K562 (cell line): Measurements from ENCODE around the gene KRTAP5-6. TPM values are rescaled to one million over a fixed set of nuclear protein-coding genes. Genes with fewer than 3 reads are reported as not detected.

Experiments
- ATAC-seq: fragments of 200-7000 bp; cut with Tn5 transposase; 3 replicates; pipeline ENCODE4 v1.9.1; 2020; ENCODE audit warnings: moderate library complexity
- BruUV-seq: library from RNA; stranded (reverse); fragments of 400-500 nt; replicated peaks from 2 replicates; lab custom pipeline; 2021; lab: Mats Ljungman, UMichigan
- CTCF ChIA-PET: fragments of 300-600 bp; formaldehyde crosslinking; extraction: SDS; loops from one replicate; lab custom pipeline; 2021; ENCODE audit warnings: low intra/inter-chr PET ratio; lab: Yijun Ruan, JAX
- POLR2A ChIA-PET: fragments of 300-600, 350-650 bp; sonication (Branson Sonifier 250); formaldehyde crosslinking; extraction: SDS; loops from one replicate; lab custom pipeline; 2021; ENCODE audit warnings: antibody characterized with exemption, inconsistent platforms; lab: Yijun Ruan, JAX
- DNase-seq, 4 experiments: peaks; one replicate each; pipeline versions ENCODE4 v3.0.0 to v3.0.0-alpha.2; 2011 to 2018; ENCODE audit warnings: low spot score in 3 of 4, mixed read lengths in 3 of 4; ENCODE audit errors: extremely low read depth in 1 of 4
- FAIRE-seq: peaks from 2 replicates; lab custom pipeline; 2011; peaks lifted over from hg19 to GRCh38; lab: Jason Lieb, UNC
- H2AFZ ChIP-seq: 2 replicates; pipeline ENCODE4 v1.6.0; 2011; ENCODE audit warnings: low read depth, low read length, control low read depth, inconsistent platforms
- H3K27ac ChIP-seq: fragments of 200-600 bp; 3 replicates; pipeline ENCODE4 v1.8.0; 2011; ENCODE audit warnings: low read depth, mild to moderate bottlenecking, control low read depth, inconsistent platforms, low read length, moderate library complexity, mixed read lengths; ENCODE audit errors: extremely low read depth
- H3K27me3 ChIP-seq, 2 experiments: fragments of 300-600 bp in 1 of 2; 2 replicates in 1 of 2; 3 replicates in 1 of 2; pipeline versions ENCODE4 v1.6.0 to v1.8.0; 2011; ENCODE audit warnings: inconsistent platforms in 2 of 2, low read length in 2 of 2, mild to moderate bottlenecking in 1 of 2, mixed read lengths in 1 of 2, moderate library complexity in 1 of 2; ENCODE audit not compliant: control insufficient read depth in 2 of 2, insufficient read depth in 2 of 2
- H3K36me3 ChIP-seq: fragments of 300-600 bp; 3 replicates; pipeline ENCODE4 v1.8.0; 2011; ENCODE audit warnings: mild to moderate bottlenecking, low read length, inconsistent platforms; ENCODE audit not compliant: control insufficient read depth, insufficient read depth
- H3K4me1 ChIP-seq, 2 experiments: fragments of 200-600 bp in 1 of 2; replicated peaks in 1 of 2; 2 replicates in 1 of 2; 3 replicates in 1 of 2; pipeline versions ENCODE4 v1.5.1 to v1.8.0; 2011; ENCODE audit warnings: inconsistent platforms in 2 of 2, low read length in 2 of 2, mild to moderate bottlenecking in 1 of 2, mixed read lengths in 1 of 2, moderate library complexity in 1 of 2; ENCODE audit not compliant: control insufficient read depth in 2 of 2, insufficient read depth in 2 of 2
- H3K4me2 ChIP-seq: 2 replicates; pipeline ENCODE4 v1.6.1; 2011; ENCODE audit warnings: low read length, control low read depth, inconsistent platforms, mixed read lengths; ENCODE audit not compliant: insufficient read depth
- H3K4me3 ChIP-seq: fragments of 200-600 bp; sonication (generic), shearing (Covaris generic); 2 replicates; pipeline ENCODE4 v1.5.1; 2016; ENCODE audit warnings: control low read depth, inconsistent platforms
- H3K79me2 ChIP-seq: fragments of 200-600 bp; 3 replicates; pipeline ENCODE4 v1.8.0; 2011; ENCODE audit warnings: low read length, inconsistent platforms; ENCODE audit not compliant: control insufficient read depth, insufficient read depth
- H3K9ac ChIP-seq, 2 experiments: 2 replicates each; pipeline versions ENCODE4 v1.6.0 to v1.6.1; 2011; ENCODE audit warnings: low read depth in 2 of 2, low read length in 2 of 2, control low read depth in 1 of 2, inconsistent platforms in 1 of 2, mild to moderate bottlenecking in 1 of 2, mixed read lengths in 1 of 2; ENCODE audit not compliant: insufficient read depth in 1 of 2
- H3K9me1 ChIP-seq: one replicate; pipeline ENCODE4 v1.6.0; 2011; ENCODE audit warnings: inconsistent platforms, mild to moderate bottlenecking, low read length, moderate library complexity; ENCODE audit not compliant: control insufficient read depth, insufficient read depth
- H3K9me3 ChIP-seq: replicated peaks from 2 replicates; pipeline ENCODE4 v1.5.1; 2011; ENCODE audit warnings: low read depth, low read length, inconsistent platforms; ENCODE audit not compliant: control insufficient read depth, insufficient read depth
- H4K20me1 ChIP-seq: replicated peaks from 2 replicates; pipeline ENCODE4 v1.6.1; 2011; ENCODE audit warnings: low read length, inconsistent platforms, mixed read lengths; ENCODE audit not compliant: control insufficient read depth, insufficient read depth
- XRCC4 ChIP-seq: IDR thresholded peaks from one replicate; pipeline ENCODE4 v1.6.1; 2011; ENCODE audit not compliant: insufficient read depth, insufficient read length; ENCODE audit errors: extremely low read depth
- ZBED1 ChIP-seq: IDR thresholded peaks from 2 replicates; pipeline ENCODE4 v1.6.1; 2014
- ZNF639 ChIP-seq, 2 experiments: fragments of 200-800 bp in 1 of 2; sonication (Bioruptor generic) in 1 of 2; sonication (generic) in 1 of 2; formaldehyde crosslinking in 1 of 2; IDR thresholded peaks in 1 of 2; conservative IDR thresholded peaks in 1 of 2; 2 replicates each; pipeline versions ENCODE4 v1.5.0 to v1.6.1; 2016 to 2020; ENCODE audit warnings: missing compliant biosample characterization in 1 of 2, missing genetic modification characterization in 1 of 2, missing genetic modification reagents in 1 of 2
- WGBS: fragments of 100-300 bp; shearing (Covaris generic); methylation state at CpG from one replicate; pipeline ENCODE4 v1.1.6; 2016; ENCODE audit warnings: low coverage, mixed read lengths; ENCODE audit not compliant: insufficient coverage; ENCODE audit errors: missing lambda C conversion rate; 5-methylcytosine and 5-hydroxymethylcytosine counted together
- in situ Hi-C: fragments of 300-500 bp; cut with MboI; formaldehyde crosslinking; loops from 4 replicates; pipeline ENCODE4 v1.15.0; 2018; ENCODE audit warnings: inconsistent platforms, mixed read lengths
- intact Hi-C: fragments of 100-400 bp; cut with micrococcal nuclease; formaldehyde crosslinking; loops from 2 replicates; pipeline ENCODE4 v1.14.2; 2022
- polyA plus RNA-seq, 8 experiments: library from polyadenylated mRNA; depleted of rRNA in 4 of 8; stranded (reverse) in 5 of 8; unstranded in 3 of 8; fragments of >200 nt; fragmentation: Nextera tagmentation in 2 of 8; fragmentation: Illumina TruSeq in 1 of 8; extraction: Ambion mirVana in 2 of 8; extraction: Trizol in 1 of 8; gene quantifications; 2 replicates each; pipeline versions ENCODE4 v1.2.1 to v1.2.3, GENCODE V29; 2011 to 2014; ENCODE audit warnings: inconsistent platforms in 1 of 8, missing spikeins in 1 of 8
- total RNA-seq, 7 experiments: library from RNA; depleted of rRNA in 6 of 7; stranded (reverse); fragments of >200 nt in 6 of 7; fragmentation: Illumina TruSeq in 2 of 7; extraction: Trizol in 2 of 7; gene quantifications; 2 replicates each; pipeline versions ENCODE4 v1.2.1 to v1.2.3, GENCODE V29; 2011 to 2021; ENCODE audit warnings: low replicate concordance in 1 of 7
- TF ChIP-seq, protein P1 (sequence below): fragments of 200-600 bp; sonication (generic); IDR thresholded peaks from one replicate; pipeline ENCODE4 v1.6.1; 2012; ENCODE audit warnings: mild to moderate bottlenecking, low read depth, low read length, inconsistent platforms
- TF ChIP-seq, protein P2 (sequence below): sonication (generic); formaldehyde crosslinking; IDR thresholded peaks from 2 replicates; pipeline ENCODE4 v1.5.0; 2020; ENCODE audit warnings: missing genetic modification reagents

The KRTAP5-6 gene
- total and polyA plus RNA-seq, 9 of the 15 experiments (the other 6 are each of a cell fraction or from before 2014, with no cell fraction given), result not detected

DNA sequence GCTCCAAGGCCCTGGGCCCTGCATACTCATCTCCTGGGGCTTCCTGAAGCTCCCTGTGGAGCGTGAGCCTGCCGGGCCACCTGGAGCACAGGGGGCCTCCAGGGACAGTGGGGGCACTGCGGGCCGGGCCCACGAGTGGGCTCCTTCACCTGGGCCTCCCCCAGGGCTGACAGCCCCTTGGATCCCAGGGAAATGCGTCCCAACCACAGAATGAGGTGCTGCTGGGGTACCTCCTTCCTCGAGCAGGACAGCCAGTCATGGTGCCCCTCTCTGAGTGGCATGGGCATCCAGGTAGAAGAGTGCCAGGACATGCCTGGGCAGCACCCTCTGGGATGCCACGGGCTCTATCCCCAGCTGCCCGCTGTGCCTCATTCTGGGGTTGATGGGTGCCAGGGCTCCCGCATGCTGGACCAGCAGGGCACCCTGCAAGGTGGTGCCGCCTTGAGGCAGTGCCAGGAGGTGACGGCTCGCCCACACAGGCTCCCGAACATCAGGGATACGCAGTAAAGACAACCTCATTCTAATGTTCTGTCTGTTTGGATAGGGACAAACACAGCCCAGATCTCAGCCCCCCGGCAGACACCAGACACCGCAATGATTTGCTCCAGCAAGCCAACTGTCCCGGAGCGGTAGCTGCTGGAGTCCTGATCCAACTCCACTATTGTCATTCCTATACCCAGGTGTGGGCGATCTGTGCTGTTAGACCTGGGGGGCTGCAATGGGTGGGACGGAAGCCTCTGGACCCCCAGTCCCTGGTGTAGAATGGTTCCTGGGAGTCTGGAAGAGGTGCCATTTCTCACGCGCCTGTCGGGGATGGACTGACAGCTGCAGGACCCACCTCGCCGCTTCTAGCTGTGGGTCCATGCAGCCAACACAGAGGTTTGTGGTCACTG, 41.6 kb upstream of the KRTAP5-6 start:
- DNase-seq (no peak), FAIRE-seq (no peak), ATAC-seq (no peak)
- Histone ChIP-seq H3K9me3 (no peaks in the 10 kb centered on the region), H4K20me1 (peaks cover 15% of the 10 kb centered on the region), H3K79me2 (no peaks in the 10 kb centered on the region), H3K27ac (no peak overlapping the region), H3K27me3 (peaks cover 38 to 90% of the 10 kb centered on the region in 2 experiments), H3K9ac (no peak overlapping the region), H3K4me2 (no peak overlapping the region), H3K4me1 (peaks cover 0 to 10% of the 10 kb centered on the region in 2 experiments; a peak in 2 of 5 replicates), H3K36me3 (no peaks in the 10 kb centered on the region), H3K4me3 (no peak overlapping the region), H2AFZ (no peak overlapping the region), H3K9me1 (no peaks in the 10 kb centered on the region)
- intact Hi-C loops, result no loop called here
- no TSS peak for BruUV-seq
- POLR2A ChIA-PET, result interaction anchor here (0.9 kb wide), 1 partner anchor 9 kb away, joined by 4 read pairs; no protein-coding TSS in a partner anchor
- in situ Hi-C loops, result loop anchor here (5.0 kb wide), 1 partner anchor 37 kb away; no protein-coding TSS in a partner anchor
- WGBS, result 4% methylated on average over 26 of the region's 26 CpGs
- CTCF ChIA-PET, result no interaction called here
- TF ChIP-seq XRCC4 (no peak), ZBED1 (no peak), ZNF639 (CRISPR knock-in tag; conservative IDR thresholded peaks at IDR 0.05 in 1 of 2, IDR thresholded peaks at IDR 0.05 in 1 of 2) (no peak)
- TF ChIP-seq, protein P1, sequence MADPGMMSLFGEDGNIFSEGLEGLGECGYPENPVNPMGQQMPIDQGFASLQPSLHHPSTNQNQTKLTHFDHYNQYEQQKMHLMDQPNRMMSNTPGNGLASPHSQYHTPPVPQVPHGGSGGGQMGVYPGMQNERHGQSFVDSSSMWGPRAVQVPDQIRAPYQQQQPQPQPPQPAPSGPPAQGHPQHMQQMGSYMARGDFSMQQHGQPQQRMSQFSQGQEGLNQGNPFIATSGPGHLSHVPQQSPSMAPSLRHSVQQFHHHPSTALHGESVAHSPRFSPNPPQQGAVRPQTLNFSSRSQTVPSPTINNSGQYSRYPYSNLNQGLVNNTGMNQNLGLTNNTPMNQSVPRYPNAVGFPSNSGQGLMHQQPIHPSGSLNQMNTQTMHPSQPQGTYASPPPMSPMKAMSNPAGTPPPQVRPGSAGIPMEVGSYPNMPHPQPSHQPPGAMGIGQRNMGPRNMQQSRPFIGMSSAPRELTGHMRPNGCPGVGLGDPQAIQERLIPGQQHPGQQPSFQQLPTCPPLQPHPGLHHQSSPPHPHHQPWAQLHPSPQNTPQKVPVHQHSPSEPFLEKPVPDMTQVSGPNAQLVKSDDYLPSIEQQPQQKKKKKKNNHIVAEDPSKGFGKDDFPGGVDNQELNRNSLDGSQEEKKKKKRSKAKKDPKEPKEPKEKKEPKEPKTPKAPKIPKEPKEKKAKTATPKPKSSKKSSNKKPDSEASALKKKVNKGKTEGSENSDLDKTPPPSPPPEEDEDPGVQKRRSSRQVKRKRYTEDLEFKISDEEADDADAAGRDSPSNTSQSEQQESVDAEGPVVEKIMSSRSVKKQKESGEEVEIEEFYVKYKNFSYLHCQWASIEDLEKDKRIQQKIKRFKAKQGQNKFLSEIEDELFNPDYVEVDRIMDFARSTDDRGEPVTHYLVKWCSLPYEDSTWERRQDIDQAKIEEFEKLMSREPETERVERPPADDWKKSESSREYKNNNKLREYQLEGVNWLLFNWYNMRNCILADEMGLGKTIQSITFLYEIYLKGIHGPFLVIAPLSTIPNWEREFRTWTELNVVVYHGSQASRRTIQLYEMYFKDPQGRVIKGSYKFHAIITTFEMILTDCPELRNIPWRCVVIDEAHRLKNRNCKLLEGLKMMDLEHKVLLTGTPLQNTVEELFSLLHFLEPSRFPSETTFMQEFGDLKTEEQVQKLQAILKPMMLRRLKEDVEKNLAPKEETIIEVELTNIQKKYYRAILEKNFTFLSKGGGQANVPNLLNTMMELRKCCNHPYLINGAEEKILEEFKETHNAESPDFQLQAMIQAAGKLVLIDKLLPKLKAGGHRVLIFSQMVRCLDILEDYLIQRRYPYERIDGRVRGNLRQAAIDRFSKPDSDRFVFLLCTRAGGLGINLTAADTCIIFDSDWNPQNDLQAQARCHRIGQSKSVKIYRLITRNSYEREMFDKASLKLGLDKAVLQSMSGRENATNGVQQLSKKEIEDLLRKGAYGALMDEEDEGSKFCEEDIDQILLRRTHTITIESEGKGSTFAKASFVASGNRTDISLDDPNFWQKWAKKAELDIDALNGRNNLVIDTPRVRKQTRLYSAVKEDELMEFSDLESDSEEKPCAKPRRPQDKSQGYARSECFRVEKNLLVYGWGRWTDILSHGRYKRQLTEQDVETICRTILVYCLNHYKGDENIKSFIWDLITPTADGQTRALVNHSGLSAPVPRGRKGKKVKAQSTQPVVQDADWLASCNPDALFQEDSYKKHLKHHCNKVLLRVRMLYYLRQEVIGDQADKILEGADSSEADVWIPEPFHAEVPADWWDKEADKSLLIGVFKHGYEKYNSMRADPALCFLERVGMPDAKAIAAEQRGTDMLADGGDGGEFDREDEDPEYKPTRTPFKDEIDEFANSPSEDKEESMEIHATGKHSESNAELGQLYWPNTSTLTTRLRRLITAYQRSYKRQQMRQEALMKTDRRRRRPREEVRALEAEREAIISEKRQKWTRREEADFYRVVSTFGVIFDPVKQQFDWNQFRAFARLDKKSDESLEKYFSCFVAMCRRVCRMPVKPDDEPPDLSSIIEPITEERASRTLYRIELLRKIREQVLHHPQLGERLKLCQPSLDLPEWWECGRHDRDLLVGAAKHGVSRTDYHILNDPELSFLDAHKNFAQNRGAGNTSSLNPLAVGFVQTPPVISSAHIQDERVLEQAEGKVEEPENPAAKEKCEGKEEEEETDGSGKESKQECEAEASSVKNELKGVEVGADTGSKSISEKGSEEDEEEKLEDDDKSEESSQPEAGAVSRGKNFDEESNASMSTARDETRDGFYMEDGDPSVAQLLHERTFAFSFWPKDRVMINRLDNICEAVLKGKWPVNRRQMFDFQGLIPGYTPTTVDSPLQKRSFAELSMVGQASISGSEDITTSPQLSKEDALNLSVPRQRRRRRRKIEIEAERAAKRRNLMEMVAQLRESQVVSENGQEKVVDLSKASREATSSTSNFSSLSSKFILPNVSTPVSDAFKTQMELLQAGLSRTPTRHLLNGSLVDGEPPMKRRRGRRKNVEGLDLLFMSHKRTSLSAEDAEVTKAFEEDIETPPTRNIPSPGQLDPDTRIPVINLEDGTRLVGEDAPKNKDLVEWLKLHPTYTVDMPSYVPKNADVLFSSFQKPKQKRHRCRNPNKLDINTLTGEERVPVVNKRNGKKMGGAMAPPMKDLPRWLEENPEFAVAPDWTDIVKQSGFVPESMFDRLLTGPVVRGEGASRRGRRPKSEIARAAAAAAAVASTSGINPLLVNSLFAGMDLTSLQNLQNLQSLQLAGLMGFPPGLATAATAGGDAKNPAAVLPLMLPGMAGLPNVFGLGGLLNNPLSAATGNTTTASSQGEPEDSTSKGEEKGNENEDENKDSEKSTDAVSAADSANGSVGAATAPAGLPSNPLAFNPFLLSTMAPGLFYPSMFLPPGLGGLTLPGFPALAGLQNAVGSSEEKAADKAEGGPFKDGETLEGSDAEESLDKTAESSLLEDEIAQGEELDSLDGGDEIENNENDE, result no peak
- TF ChIP-seq, protein P2, sequence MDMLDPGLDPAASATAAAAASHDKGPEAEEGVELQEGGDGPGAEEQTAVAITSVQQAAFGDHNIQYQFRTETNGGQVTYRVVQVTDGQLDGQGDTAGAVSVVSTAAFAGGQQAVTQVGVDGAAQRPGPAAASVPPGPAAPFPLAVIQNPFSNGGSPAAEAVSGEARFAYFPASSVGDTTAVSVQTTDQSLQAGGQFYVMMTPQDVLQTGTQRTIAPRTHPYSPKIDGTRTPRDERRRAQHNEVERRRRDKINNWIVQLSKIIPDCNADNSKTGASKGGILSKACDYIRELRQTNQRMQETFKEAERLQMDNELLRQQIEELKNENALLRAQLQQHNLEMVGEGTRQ (CRISPR knock-in tag), result no peak
